Upper lobe of left lung (tissue), 6 donors: ENCODE data around the gene OR8D1. TPM values are rescaled to one million over a fixed set of nuclear protein-coding genes. Genes with fewer than 3 reads are reported as not detected.
A peak's percentile ranks its signal among the peaks of the same experiment; 100 is the strongest.
"Not testable (repeated sequence)": the region's sequence is repeated elsewhere in the genome, so short reads cannot be mapped to it uniquely, and the experiment has no call there.

ENCODE experiments used
- ATAC-seq, 2 donors: fragments of 200-7000 bp; cut with Tn5 transposase; one replicate each; pipeline ENCODE4 v1.9.1; 2022; ENCODE audit warnings: mild to moderate bottlenecking in 2 of 2, moderate library complexity in 2 of 2; ENCODE audit not compliant: low FRiP score in 2 of 2
- DNase-seq, 2 donors: peaks; one replicate each; pipeline ENCODE4 v3.0.0-alpha.2; 2019 to 2020
- H3K27ac ChIP-seq, 4 donors: fragments of 200-600 bp; sonication (generic); one replicate each; pipeline ENCODE4 v1.5.1; 2016 to 2019
- H3K27me3 ChIP-seq, 4 donors: fragments of 200-600 bp; sonication (generic); one replicate each; pipeline ENCODE4 v1.5.1; 2017 to 2019
- H3K36me3 ChIP-seq, 4 donors: fragments of 200-600 bp; sonication (generic); one replicate each; pipeline ENCODE4 v1.5.1; 2016 to 2019
- H3K4me1 ChIP-seq, 4 donors: fragments of 200-600 bp; sonication (generic); one replicate each; pipeline ENCODE4 v1.5.1; 2018 to 2019
- H3K4me3 ChIP-seq, 4 donors: fragments of 200-600 bp; sonication (generic); one replicate each; pipeline ENCODE4 v1.5.1; 2017 to 2019; ENCODE audit warnings: mild to moderate bottlenecking in 2 of 4, moderate library complexity in 1 of 4
- H3K9me3 ChIP-seq, 4 donors: fragments of 200-600 bp; sonication (generic); one replicate each; pipeline ENCODE4 v1.5.1; 2018 to 2019
- CTCF ChIP-seq, 6 experiments: fragments of 450-650 bp in 4 of 6; fragments of 200-600 bp in 2 of 6; sonication (generic) in 2 of 6; IDR thresholded peaks; one replicate each; pipeline ENCODE4 v1.5.1; 2016 to 2019; ENCODE audit warnings: antibody characterized with exemption in 6 of 6
- EP300 ChIP-seq, 4 donors: sonication (generic); formaldehyde crosslinking; IDR thresholded peaks; one replicate each; pipeline ENCODE4 v1.5.1; 2017; ENCODE audit warnings: antibody characterized with exemption in 4 of 4, control low read depth in 2 of 4
- POLR2A ChIP-seq, 4 donors: fragments of 450-650 bp; IDR thresholded peaks; one replicate each; pipeline ENCODE4 v1.5.1; 2016 to 2017; ENCODE audit warnings: antibody characterized with exemption in 4 of 4, mild to moderate bottlenecking in 2 of 4
- POLR2AphosphoS5 ChIP-seq, 2 donors: sonication (generic); formaldehyde crosslinking; IDR thresholded peaks; one replicate each; pipeline ENCODE4 v1.5.1; 2017; ENCODE audit warnings: antibody characterized with exemption in 2 of 2
- WGBS, 2 donors: methylation state at CpG; one replicate each; pipeline ENCODE4 v1.1.5; 2017 to 2018; 5-methylcytosine and 5-hydroxymethylcytosine counted together
- total RNA-seq, 6 donors: library from RNA; depleted of rRNA in 4 of 6; stranded (reverse); fragments of >200 nt in 4 of 6; gene quantifications; one replicate each; pipeline versions ENCODE4 v1.1.0 to v1.2.1, GENCODE V29; 2016 to 2021
- donor health status: DM: no; HTN: no; CAD: no; lungs with moderate emphysema.
- donor health status: DM: no; HTN: yes; CAD: no; lungs with severe emphysema.

OR8D1 gene
- total RNA-seq, 6 donors from 2014 or later: not detected

- Histone ChIP-seq H3K9me3 (no peaks in the 10 kb centered on the region), H3K4me3 (no peak overlapping the region), H3K27me3 (no peaks in the 10 kb centered on the region), H3K36me3 (no peaks in the 10 kb centered on the region), H3K4me1 (no peaks in the 10 kb centered on the region), H3K27ac (no peak overlapping the region)
- WGBS, 2 donors: 69 to 81% methylated on average over 3 of the region's 3 CpGs
- ATAC-seq (no peak), DNase-seq (no peak)
- TF ChIP-seq POLR2AphosphoS5 (IDR thresholded peaks at IDR 0.05) (no peak), EP300 (IDR thresholded peaks at IDR 0.05) (no peak), CTCF (IDR thresholded peaks at IDR 0.05) (no peak), POLR2A (IDR thresholded peaks at IDR 0.05) (no peak)
These were observed 35.9 kb downstream of the OR8D1 start for GRCh38 chr11:124277804-124278203.

- WGBS, 2 donors: 89 to 90% methylated on average over 3 of the region's 3 CpGs
- H3K4me3 ChIP-seq: no peak overlapping the region
- no peaks in the 10 kb centered on the region for H3K4me1 ChIP-seq
- H3K36me3 ChIP-seq: no peaks in the 10 kb centered on the region
- ATAC-seq: peak; percentile 21 to 53
- H3K27ac ChIP-seq: no peak overlapping the region
- H3K9me3 ChIP-seq: no peaks in the 10 kb centered on the region
- DNase-seq: no peak
- no peaks in the 10 kb centered on the region for H3K27me3 ChIP-seq
- TF ChIP-seq EP300 (IDR thresholded peaks at IDR 0.05): no peak
- TF ChIP-seq CTCF (IDR thresholded peaks at IDR 0.05): no peak
- no peak for TF ChIP-seq POLR2A (IDR thresholded peaks at IDR 0.05)
- TF ChIP-seq POLR2AphosphoS5 (IDR thresholded peaks at IDR 0.05): no peak
These were observed 36.5 kb downstream of the OR8D1 start for GRCh38 chr11:124277207-124277606.

- H3K9me3 ChIP-seq: no peaks in the 10 kb centered on the region
- H3K4me3 ChIP-seq: no peak overlapping the region
- H3K27me3 ChIP-seq: no peaks in the 10 kb centered on the region
- no peak for TF ChIP-seq POLR2AphosphoS5 (IDR thresholded peaks at IDR 0.05)
- no peak for TF ChIP-seq CTCF (IDR thresholded peaks at IDR 0.05)
- TF ChIP-seq EP300 (IDR thresholded peaks at IDR 0.05): no peak
- no peak for TF ChIP-seq POLR2A (IDR thresholded peaks at IDR 0.05)
- ATAC-seq (no peak), DNase-seq (no peak)
- H3K36me3 ChIP-seq: no peaks in the 10 kb centered on the region
- no peaks in the 10 kb centered on the region for H3K4me1 ChIP-seq
- 29 to 50% methylated on average over 1 of the region's 1 CpG for WGBS, 2 donors
- H3K27ac ChIP-seq: no peak overlapping the region
These were observed 37.7 kb downstream of the OR8D1 start for GRCh38 chr11:124276081-124276480.

GRCh38 chr11:124274000-124274399, 39.7 kb downstream of the OR8D1 start:
- Histone ChIP-seq H3K4me3 (no peak overlapping the region), H3K27me3 (no peaks in the 10 kb centered on the region), H3K9me3 (no peaks in the 10 kb centered on the region), H3K27ac (no peak overlapping the region), H3K36me3 (no peaks in the 10 kb centered on the region), H3K4me1 (no peaks in the 10 kb centered on the region)
- 86 to 91% methylated on average over 2 of the region's 2 CpGs for WGBS, 2 donors
- no peak for ATAC-seq
- DNase-seq: no peak
- TF ChIP-seq EP300 (IDR thresholded peaks at IDR 0.05) (no peak), CTCF (IDR thresholded peaks at IDR 0.05) (no peak), POLR2AphosphoS5 (IDR thresholded peaks at IDR 0.05) (no peak), POLR2A (IDR thresholded peaks at IDR 0.05) (no peak)

GRCh38 chr11:124270886-124271285, 42.9 kb downstream of the OR8D1 start:
- ATAC-seq, H3K27ac ChIP-seq, H3K4me1 ChIP-seq, H3K9me3 ChIP-seq, DNase-seq, H3K27me3 ChIP-seq, H3K36me3 ChIP-seq, H3K4me3 ChIP-seq: not testable (repeated sequence)
- 59 to 78% methylated on average over 7 of the region's 7 CpGs for WGBS, 2 donors
